ENCODE measurements around the gene DCDC1.
"Not testable (repeated sequence)": the region's sequence is repeated elsewhere in the genome, so short reads cannot be mapped to it uniquely, and the experiment has no call there.

The DCDC1 gene

DNA sequence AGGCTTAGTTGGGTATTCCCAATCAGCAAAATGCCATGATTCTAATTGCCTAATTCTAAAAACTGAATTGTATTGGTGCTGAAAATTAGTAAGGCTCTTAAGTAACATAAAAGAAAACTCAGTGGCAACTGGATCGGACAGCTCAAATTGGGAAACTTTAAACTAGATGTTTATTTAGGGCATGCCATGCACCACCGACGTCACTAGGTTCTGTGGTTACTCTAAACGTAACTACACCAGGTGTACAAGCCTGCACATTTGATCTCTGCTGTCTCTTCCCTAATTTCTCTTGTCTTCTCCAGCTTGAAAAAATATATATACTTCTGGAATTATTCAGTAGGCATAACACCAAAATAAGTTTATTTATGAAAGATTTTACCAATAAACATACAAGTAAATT, 378.2 kb downstream of the DCDC1 start:
- CTCF ChIA-PET: no interaction called here
- Mint-ChIP-seq H3K27ac (no peak overlapping the region), H3K36me3 (no peaks in the 10 kb centered on the region), H3K4me3 (no peak overlapping the region), H3K27me3 (no peaks in the 10 kb centered on the region), H3K4me1 (no peaks in the 10 kb centered on the region), H3K9me3 (no peaks in the 10 kb centered on the region)
- no peak for DNase-seq

DNA sequence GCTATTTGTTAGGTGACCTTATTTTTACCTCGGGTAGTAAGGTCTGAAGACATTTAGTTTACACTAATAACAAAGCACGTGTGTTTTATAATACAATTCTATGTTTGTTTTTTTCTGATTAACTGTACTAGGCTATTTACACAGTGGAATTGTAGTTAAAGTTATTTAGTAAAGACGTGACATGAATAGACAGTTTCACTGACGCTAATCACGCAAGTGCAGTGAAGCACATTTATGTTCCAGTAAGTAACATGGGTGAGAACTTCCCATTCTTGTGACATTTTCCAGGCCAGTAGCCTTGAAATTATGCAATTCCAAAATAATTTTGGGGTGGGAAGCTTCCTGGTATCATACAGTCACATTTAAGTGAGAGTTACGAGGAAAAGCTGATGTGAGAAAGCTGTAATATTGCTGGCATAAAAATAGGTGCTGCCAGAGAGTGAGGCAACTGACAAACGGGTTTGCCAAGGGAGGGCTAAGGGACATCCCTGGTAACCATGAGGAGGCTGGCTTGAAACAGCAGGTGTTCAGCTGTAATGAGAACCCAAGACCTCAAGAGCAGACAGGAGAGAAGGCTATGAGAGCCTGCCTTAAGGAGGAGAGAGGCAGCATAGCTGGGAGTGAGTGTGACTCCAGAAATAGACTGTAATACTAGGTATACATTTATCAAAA, 378.8 kb downstream of the DCDC1 start:
- H3K4me1 Mint-ChIP-seq: no peaks in the 10 kb centered on the region
- CTCF ChIA-PET: no interaction called here

DNA sequence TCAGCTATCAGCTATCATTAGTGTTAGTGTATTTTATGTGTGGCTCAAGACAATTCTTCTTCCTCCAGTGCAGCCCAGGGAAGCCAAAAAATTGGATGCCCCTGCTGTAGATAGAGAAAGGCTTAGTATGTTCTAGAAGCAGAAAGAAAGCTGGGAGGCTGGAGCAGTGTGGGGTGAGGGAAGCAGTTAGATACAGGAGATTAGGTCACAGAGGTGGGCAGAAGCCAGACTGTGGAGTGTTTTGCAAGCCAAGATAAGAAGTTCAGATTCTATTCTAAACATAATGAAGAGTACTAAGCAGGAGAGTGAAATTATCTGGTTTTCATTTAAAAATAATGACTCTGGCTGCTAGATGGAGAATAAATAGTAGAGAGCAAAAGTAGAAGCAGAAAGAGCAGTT, 381.7 kb downstream of the DCDC1 start:
- Mint-ChIP-seq H3K27me3 (no peaks in the 10 kb centered on the region), H3K9me3 (peaks cover 2% of the 10 kb centered on the region), H3K4me3 (no peak overlapping the region), H3K36me3 (no peaks in the 10 kb centered on the region), H3K4me1 (no peaks in the 10 kb centered on the region), H3K27ac (no peak overlapping the region)
- no peak for DNase-seq
- CTCF ChIA-PET: no interaction called here

More for the DNA sequence above, 378.8 kb downstream of the DCDC1 start:
- Mint-ChIP-seq H3K36me3 (no peaks in the 10 kb centered on the region), H3K4me3 (no peak overlapping the region), H3K27ac (no peak overlapping the region), H3K27me3 (no peaks in the 10 kb centered on the region), H3K9me3 (no peaks in the 10 kb centered on the region)
- DNase-seq: no peak

DNA sequence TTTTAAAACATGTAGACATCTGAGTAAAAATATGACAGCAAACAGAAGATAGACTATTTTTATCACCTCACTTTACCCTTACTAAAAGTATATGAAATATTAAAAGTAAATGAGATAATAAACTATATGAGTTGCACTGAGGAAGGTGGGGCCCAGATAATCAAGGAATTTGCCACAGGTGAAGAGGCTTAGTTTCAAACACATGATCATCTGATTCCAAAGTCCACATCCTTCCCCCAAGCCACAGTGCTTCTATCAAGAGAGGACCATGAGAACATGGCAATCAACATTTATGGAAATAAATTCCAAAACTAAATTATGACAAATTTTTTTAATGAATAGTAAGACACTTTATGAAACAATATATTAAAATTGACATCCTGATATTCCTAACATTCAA, 384.0 kb downstream of the DCDC1 start:
- CTCF ChIA-PET: no interaction called here
- Mint-ChIP-seq H3K4me1 (no peaks in the 10 kb centered on the region), H3K9me3 (peaks cover 2% of the 10 kb centered on the region), H3K27ac (no peak overlapping the region), H3K27me3 (no peaks in the 10 kb centered on the region), H3K4me3 (no peak overlapping the region), H3K36me3 (no peaks in the 10 kb centered on the region)
- no peak for DNase-seq

DNA sequence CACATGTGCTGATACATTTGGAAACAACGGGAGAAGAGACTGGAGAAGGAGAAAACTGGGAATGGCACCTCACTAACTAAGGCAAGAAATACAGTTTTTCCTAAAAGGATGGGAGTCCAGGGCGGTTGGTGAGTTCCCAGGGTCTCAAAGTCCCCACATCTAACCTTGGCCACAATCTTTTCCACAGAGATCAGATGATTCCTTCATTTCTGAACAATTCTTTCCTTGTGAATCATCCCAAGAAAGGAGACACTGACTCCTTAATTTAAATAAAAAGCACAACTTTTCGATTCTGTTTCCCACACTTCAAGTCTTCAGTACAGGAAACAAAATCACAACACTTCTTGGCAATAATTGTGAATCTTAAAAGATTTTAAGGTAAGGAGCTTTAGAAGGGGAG, 384.7 kb downstream of the DCDC1 start:
- H3K9me3 Mint-ChIP-seq: peaks cover 2% of the 10 kb centered on the region
- no peak overlapping the region for H3K27ac Mint-ChIP-seq
- no peak for DNase-seq
- H3K36me3 Mint-ChIP-seq: no peaks in the 10 kb centered on the region
- H3K27me3 Mint-ChIP-seq: no peaks in the 10 kb centered on the region
- no peaks in the 10 kb centered on the region for H3K4me1 Mint-ChIP-seq
- H3K4me3 Mint-ChIP-seq: no peak overlapping the region
- CTCF ChIA-PET: no interaction called here

DNA sequence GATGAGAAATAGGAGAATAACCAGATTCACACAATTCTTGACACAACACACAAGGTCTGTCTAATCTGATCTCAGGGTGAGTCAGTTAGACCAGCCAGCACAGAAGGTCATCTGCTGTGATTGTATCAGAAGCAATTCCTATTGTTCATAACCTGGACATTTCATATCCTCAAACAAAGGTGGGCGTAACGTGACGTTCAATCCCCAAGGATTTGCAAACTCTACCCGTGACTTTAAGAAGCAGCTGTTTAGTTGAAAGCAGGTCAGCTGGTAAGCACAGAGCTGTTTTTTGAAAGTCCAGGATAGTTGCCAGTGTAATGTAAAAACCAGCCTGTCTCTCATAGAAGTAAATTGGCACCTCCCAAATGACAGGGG, 385.1 kb downstream of the DCDC1 start:
- Mint-ChIP-seq H3K4me3 (no peak overlapping the region), H3K27ac (no peak overlapping the region), H3K4me1 (no peaks in the 10 kb centered on the region), H3K36me3 (no peaks in the 10 kb centered on the region), H3K27me3 (no peaks in the 10 kb centered on the region), H3K9me3 (peaks cover 2% of the 10 kb centered on the region)
- CTCF ChIA-PET: no interaction called here
- no peak for DNase-seq

DNA sequence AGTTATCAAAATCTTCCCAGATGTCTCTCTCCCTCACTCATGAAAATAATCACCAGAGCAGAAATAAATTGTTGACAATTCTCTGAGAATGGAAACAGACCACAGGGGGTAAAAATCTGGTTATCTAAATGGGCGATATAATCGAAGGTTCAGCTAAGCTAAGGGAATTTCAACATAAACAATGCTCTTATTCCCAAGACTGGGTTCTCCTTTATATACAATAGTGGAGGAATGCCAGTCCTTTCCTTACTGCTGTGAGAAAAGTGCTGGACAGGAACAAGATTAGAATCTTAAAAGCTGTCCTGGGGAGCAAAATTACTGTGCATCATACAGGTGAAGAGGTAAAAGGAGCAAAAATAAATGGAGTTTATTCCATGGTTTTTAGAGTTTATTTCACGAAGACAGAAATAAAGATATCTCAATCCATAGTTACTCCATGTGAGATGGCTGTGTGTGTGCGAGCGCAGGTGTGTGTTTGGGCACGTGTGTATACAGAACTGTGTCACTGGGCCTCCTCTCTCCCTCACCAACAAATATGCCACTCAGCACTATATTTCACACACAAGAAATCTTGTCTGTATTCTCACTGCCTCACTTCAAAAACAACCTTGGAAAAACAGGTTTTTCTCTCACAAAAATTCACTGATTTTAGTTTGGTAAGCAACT, 385.6 kb downstream of the DCDC1 start:
- no peak overlapping the region for H3K27ac Mint-ChIP-seq
- no peak overlapping the region for H3K4me3 Mint-ChIP-seq
- H3K4me1 Mint-ChIP-seq: no peaks in the 10 kb centered on the region
- H3K27me3 Mint-ChIP-seq: no peaks in the 10 kb centered on the region
- no peaks in the 10 kb centered on the region for H3K36me3 Mint-ChIP-seq
- DNase-seq: no peak
- CTCF ChIA-PET: no interaction called here
- peaks cover 2% of the 10 kb centered on the region for H3K9me3 Mint-ChIP-seq

DNA sequence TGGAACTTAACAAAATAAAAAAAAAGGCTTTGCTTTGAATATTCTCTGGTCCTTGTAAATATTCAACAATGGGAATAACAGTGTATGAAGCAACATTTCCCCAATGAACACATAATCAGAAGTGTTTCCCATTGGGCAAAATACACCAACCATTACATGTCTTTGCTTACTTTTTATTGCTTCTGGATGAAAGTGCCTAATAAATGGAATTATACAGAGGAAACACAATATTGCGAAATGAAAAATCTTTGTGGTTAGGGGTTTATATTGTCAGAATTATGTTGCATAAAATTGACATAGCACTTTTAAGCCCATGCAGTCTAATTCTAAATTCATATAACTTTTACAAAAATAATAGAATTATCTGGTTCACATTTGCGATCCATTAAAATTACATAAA, 386.4 kb downstream of the DCDC1 start:
- Mint-ChIP-seq H3K27ac (no peak overlapping the region), H3K4me3 (no peak overlapping the region)

DNA sequence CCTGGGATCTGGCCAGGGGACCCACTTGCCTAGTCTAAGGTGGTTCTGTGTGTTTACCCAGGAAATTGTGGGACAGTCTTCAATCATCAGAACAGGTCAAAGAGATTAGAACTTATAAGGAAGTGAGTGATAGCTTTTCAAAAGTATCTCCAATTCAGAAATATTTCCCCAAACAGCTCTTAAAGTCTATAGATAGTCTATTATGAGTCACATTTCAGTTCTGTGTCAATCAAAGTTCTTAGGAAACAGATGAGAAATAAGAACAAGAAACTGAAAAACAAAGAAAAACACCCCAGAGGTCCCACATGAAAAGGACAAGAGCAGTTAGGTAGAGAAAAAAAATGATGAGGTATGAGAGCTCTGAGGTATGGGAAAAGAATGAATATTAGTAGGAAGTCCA, 402.0 kb downstream of the DCDC1 start:
- no peaks in the 10 kb centered on the region for H3K36me3 Mint-ChIP-seq
- H3K4me1 Mint-ChIP-seq: no peaks in the 10 kb centered on the region
- CTCF ChIA-PET: no interaction called here
- H3K4me3 Mint-ChIP-seq: no peak overlapping the region
- no peak overlapping the region for H3K27ac Mint-ChIP-seq
- DNase-seq: no peak
- no peaks in the 10 kb centered on the region for H3K27me3 Mint-ChIP-seq
- peaks cover 3% of the 10 kb centered on the region for H3K9me3 Mint-ChIP-seq

More for the DNA sequence above, 386.4 kb downstream of the DCDC1 start:
- no peaks in the 10 kb centered on the region for H3K27me3 Mint-ChIP-seq
- H3K9me3 Mint-ChIP-seq: peaks cover 2% of the 10 kb centered on the region
- no peaks in the 10 kb centered on the region for H3K4me1 Mint-ChIP-seq
- H3K36me3 Mint-ChIP-seq: no peaks in the 10 kb centered on the region
- no peak for DNase-seq
- CTCF ChIA-PET: no interaction called here

DNA sequence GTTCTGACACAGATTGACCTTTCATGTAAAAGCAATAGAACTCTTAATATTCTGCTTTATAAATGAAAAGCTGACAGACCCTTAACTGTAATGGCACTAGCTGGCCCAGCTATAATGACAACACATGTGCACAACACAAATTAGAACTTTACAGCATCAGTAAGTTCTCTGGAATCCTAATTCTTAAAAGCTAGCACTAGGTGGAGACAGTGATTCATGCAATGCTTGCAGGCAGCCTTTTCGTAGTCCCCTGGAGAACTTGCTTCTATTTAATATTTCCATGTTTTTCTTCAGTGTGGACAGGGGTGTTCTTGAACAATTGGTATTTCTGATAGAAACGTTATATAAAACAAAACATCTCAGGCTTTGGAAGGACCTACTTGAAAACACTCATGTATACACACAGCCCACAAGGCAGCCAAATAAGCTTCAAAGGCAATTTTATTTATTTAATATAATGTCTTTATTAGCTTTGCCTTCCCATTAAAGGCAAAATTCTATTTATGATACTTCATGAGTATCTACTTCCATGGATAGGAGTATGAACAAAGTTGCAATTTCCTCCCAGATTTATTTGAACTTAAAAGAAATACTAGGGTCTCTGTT, 409.0 kb downstream of the DCDC1 start:
- H3K4me1 Mint-ChIP-seq: no peaks in the 10 kb centered on the region
- H3K27ac Mint-ChIP-seq: no peak overlapping the region
- DNase-seq: no peak
- H3K9me3 Mint-ChIP-seq: no peaks in the 10 kb centered on the region
- H3K36me3 Mint-ChIP-seq: no peaks in the 10 kb centered on the region
- CTCF ChIA-PET: no interaction called here
- H3K4me3 Mint-ChIP-seq: no peak overlapping the region
- H3K27me3 Mint-ChIP-seq: no peaks in the 10 kb centered on the region

DNA sequence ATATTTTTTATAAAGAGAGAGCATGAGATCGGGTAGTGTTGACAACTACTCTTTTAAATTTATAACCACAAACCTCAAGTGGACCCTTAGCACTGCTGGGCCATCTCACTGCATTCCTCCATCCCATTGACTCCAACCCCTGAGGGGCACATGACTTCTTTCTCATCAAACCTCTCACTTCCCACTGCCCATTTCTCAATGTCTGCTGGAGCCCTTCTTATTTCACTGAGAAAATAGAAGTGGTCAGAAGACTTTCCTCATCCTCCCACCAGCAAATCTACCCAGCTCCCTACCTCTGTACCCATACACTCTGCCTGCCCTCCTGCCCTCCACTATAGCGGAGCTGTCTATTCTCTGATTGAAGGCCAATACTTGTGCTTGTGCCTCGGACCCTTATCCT, 412.8 kb downstream of the DCDC1 start:
- CTCF ChIA-PET: no interaction called here
- no peak for DNase-seq
- Mint-ChIP-seq H3K4me3 (no peak overlapping the region), H3K27me3 (no peaks in the 10 kb centered on the region), H3K4me1 (no peaks in the 10 kb centered on the region), H3K36me3 (no peaks in the 10 kb centered on the region), H3K27ac (no peak overlapping the region), H3K9me3 (no peaks in the 10 kb centered on the region)

DNA sequence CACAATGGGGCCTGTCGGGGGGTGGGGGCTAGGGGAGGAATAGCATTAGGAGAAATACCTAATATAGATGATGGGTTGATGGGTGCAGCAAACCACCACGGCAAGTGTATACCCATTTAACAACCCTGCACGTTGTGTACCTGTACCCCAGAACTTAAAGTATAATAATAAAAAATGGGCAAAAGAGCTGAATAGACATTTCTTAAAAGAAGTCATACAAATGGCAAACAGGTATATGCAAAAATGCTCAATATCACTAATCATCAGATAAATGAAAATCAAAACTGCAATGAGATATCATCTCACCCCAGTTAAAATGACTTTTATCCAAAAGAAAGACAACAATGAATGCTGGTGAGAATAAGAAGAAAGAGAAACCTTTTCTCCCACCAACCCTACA, 419.7 kb downstream of the DCDC1 start:
- Mint-ChIP-seq H3K36me3 (no peaks in the 10 kb centered on the region), H3K4me1 (no peaks in the 10 kb centered on the region), H3K4me3 (no peak overlapping the region), H3K27me3 (no peaks in the 10 kb centered on the region), H3K27ac (no peak overlapping the region), H3K9me3 (peaks cover 2% of the 10 kb centered on the region)
- CTCF ChIA-PET: no interaction called here
- DNase-seq: no peak

DNA sequence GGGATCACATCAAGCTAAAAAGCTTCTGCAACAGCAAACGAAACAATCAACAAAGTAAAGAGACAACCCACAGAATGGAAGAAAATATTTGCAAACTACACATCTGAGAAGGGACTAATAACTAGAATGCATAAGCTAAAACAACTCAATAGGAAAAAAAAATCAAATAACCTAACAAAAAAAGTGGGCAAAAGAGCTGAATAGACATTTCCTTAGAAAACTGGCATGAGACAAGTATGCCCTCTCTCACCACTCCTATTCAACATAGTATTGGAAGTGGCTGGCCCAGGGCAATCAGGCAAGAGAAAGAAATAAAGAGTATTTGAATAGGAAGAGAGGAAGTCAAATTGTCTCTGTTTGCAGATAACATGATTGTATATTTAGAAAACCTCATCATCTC, 421.8 kb downstream of the DCDC1 start:
- CTCF ChIA-PET, H3K4me3 Mint-ChIP-seq, H3K36me3 Mint-ChIP-seq, DNase-seq, H3K4me1 Mint-ChIP-seq, H3K27ac Mint-ChIP-seq, H3K9me3 Mint-ChIP-seq, H3K27me3 Mint-ChIP-seq: not testable (repeated sequence)

DNA sequence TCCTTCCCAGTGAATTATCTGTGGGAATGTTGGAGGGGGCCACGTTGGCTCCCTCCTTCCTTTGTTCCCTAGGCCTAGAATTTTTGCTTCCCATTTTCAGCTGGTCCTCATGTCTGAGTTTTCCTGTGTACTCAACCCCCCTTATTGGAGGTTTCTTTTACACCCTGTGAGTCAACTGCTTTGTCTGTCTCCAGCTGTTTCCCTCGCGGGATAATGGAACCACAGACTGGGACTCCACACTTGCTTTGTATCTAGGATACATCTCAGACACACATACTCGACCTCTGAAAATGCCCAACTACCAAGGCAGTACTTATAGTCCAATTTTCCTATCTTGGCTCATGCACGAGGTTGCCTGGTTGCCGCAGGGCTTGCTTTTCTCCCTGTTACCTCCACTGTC, 430.7 kb downstream of the DCDC1 start:
- no peaks in the 10 kb centered on the region for H3K4me1 Mint-ChIP-seq
- no peaks in the 10 kb centered on the region for H3K36me3 Mint-ChIP-seq
- DNase-seq: no peak
- CTCF ChIA-PET: no interaction called here
- no peaks in the 10 kb centered on the region for H3K9me3 Mint-ChIP-seq
- no peak overlapping the region for H3K4me3 Mint-ChIP-seq
- no peak overlapping the region for H3K27ac Mint-ChIP-seq
- H3K27me3 Mint-ChIP-seq: no peaks in the 10 kb centered on the region

DNA sequence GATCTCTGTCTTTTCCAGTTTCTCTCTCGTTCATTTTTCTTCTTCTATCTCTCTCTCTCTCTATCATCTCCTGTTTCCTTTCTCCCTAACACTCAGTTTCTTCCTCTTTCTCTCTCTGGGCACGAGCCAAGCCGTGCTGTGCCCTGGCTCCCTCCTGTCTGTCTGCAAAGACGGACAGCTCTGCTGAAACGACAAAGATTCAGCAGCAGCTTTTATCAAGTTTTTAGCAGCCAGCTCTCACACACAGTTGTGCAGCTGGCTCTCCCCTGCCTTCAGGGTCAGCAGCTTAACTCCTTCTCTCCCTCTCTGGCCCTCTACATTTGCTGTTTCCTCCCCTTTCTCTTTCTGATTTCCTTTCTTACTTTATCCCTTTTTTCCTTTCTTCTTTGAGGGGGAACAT, 431.4 kb downstream of the DCDC1 start:
- Mint-ChIP-seq H3K36me3 (no peaks in the 10 kb centered on the region), H3K4me3 (no peak overlapping the region), H3K4me1 (no peaks in the 10 kb centered on the region), H3K9me3 (no peaks in the 10 kb centered on the region), H3K27ac (no peak overlapping the region), H3K27me3 (no peaks in the 10 kb centered on the region)
- CTCF ChIA-PET: no interaction called here
- no peak for DNase-seq
